GM12875 (cell line): ENCODE results near the gene HOXB7.

Source experiments
- H3K4me3 ChIP-seq: one replicate; pipeline ENCODE4 v1.5.1; 2011; ENCODE audit warnings: low read depth, low read length, control low read depth
- CTCF ChIP-seq: IDR thresholded peaks from 2 replicates; pipeline ENCODE4 v1.5.1; 2011; ENCODE audit warnings: low read depth, mild to moderate bottlenecking, control low read depth, inconsistent platforms, low read length, moderate library complexity, borderline replicate concordance; ENCODE audit not compliant: insufficient read depth

The HOXB7 gene

GRCh38 chr17:48574505-48575065, 36.2 kb downstream of the HOXB7 start:
- no peak overlapping the region for H3K4me3 ChIP-seq
- TF ChIP-seq CTCF = no peak

GRCh38 chr17:48571826-48572417, 38.9 kb downstream of the HOXB7 start:
- no peak for TF ChIP-seq CTCF
- H3K4me3 ChIP-seq = no peak overlapping the region

GRCh38 chr17:48571024-48571818, 39.6 kb downstream of the HOXB7 start:
- no peak overlapping the region for H3K4me3 ChIP-seq
- no peak for TF ChIP-seq CTCF

- no peak overlapping the region for H3K4me3 ChIP-seq
- no peak for TF ChIP-seq CTCF
Observed at GRCh38 chr17:48570325-48571023, 40.3 kb downstream of the HOXB7 start.

- no peak overlapping the region for H3K4me3 ChIP-seq
- no peak for TF ChIP-seq CTCF
Observed at GRCh38 chr17:48569674-48570324, 41.0 kb downstream of the HOXB7 start.

GRCh38 chr17:48569240-48569582, 41.6 kb downstream of the HOXB7 start:
- H3K4me3 ChIP-seq = no peak overlapping the region
- no peak for TF ChIP-seq CTCF
